ENCODE data around the gene PRSS35.
"Not testable (repeated sequence)": the region's sequence is repeated elsewhere in the genome, so short reads cannot be mapped to it uniquely, and the experiment has no call there.

PRSS35 gene

DNA sequence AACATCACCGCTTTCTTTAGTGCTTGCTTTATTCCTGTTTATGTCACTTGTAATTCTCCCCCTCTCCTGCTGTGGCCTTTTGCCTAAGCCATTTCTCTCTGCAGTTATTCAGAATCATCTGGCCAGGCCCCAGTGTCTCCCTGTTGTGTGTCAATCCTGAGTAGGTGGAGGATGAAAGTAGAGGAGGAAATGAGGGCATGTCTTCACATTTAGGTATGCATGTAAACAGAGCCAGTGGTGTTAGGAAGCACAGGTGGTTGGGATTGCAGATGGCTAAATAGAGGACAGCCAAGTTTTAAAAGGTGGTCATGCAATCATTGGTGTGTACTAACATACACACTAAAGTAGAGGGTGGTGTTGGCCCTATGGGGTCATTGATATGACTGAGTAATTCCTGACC lies 5.2 kb downstream of the PRSS35 start:
- H3K4me3 ChIP-seq (ENCODE audit: low read depth, low read length) = no peak overlapping the region

DNA sequence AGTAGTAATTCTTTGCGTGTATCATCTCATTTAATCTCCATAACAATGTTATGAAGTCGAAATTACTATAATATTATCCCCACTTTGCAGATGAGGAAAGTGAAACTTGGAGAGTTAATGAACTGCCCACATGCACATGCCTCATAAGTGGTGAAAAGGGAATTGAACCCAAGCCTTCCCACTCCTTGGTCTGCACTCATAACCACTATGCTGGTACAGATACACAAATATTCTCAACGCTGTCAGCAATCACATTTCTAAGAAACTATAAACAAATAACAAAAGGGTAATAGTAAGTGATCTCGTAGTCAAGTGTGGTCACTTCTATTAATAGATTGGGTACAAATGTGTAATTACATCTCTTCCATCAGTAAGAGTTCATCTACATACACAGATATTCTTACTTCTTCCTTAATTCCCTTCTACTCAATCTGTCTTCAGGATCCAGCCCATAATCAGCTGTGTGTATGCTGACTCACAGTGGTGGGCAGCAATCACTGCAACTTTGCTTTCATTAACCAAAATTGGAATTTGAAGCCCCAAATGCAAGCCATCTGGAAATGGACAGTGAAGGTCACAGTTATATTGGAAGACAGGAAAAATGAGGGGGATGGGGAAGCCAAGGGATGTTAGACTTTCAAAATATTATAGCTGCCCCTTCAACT lies 6.6 kb downstream of the PRSS35 start:
- no peak overlapping the region for H3K4me3 ChIP-seq (ENCODE audit: low read depth, low read length)

GRCh38 chr6:83536034-83536646 lies 23.8 kb downstream of the PRSS35 start:
- H3K4me3 ChIP-seq (ENCODE audit: low read depth, low read length) = no peak overlapping the region

GRCh38 chr6:83536647-83537589 lies 24.6 kb downstream of the PRSS35 start:
- no peak overlapping the region for H3K4me3 ChIP-seq (ENCODE audit: low read depth, low read length)

GRCh38 chr6:83539678-83540077 lies 27.3 kb downstream of the PRSS35 start:
- H3K4me3 ChIP-seq (ENCODE audit: low read depth, low read length) = no peak overlapping the region

DNA sequence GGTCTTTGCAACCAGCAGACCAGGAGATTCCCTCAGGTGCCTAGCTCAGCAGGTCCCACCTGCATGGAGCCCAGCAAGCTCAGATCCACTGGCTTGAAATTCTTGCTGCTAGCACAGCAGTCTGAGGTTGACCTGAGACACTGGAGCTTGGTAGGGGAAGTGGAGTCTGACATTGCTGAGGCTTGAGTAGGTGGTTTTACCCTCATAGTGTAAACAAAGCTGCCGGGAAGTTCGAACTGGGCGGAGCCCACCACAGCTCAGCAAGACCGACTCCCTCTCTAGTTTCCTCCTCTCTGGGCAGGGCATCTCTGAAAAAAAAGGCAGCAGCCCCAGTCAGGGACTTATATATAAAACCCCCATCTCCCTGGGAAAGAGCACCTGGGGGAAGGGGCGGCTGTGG lies 34.3 kb downstream of the PRSS35 start:
- no peak overlapping the region for H3K4me3 ChIP-seq (ENCODE audit: low read depth, low read length)

DNA sequence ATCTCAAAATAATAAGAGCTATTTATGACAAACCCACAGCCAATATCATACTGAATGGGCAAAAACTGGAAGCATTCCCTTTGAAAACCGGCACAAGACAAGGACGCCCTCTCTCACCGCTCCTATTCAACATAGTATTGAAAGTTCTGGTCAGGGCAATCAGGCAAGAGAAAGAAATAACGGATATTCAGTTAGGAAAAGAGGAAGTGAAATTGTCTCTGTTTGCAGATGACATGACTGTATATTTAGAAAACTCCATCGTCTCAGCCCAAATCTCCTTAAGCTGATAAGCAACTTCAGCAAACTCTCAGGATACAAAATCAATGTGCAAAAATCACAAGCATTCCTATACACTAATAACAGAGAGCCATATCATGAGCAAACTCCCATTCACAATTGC lies 38.1 kb downstream of the PRSS35 start:
- not testable (repeated sequence) for H3K4me3 ChIP-seq (ENCODE audit: low read depth, low read length)

DNA sequence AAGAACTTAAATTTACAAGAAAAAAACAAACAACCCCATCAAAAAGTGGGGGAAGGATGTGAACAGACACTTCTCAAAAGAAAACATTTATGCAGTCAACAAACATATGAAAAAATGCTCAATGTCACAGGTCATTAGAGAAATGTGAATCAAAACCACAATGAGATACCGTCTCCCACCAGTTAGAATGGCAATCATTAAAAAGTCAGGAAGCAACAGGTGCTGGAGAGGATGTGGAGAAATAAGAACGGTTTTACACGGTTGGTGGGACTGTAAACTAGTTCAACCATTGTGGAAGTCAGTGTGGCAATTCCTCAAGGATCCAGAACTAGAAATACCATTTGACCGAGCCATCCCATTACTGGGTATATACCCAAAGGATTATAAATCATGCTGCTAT lies 39.4 kb downstream of the PRSS35 start:
- H3K4me3 ChIP-seq (ENCODE audit: low read depth, low read length) = not testable (repeated sequence)

DNA sequence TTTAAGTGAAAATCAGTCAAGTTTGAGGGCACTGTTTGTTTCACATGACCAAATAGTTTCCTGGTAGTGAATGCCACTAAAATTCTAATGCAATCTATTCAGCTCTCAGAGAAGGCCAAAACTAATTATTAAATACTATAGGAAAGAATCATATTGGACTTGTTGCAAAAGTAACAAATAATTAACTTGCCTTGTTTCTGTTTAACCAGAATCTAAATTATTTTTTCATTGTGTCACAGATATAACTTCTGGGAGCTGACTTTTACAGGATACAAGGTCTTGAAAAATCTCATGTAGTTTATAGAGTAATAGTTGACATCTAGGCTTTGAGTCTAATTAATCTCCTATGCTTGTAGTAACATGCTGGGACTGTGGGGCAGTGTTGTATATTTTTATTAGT lies 44.5 kb downstream of the PRSS35 start:
- H3K4me3 ChIP-seq (ENCODE audit: low read depth, low read length) = no peak overlapping the region

- no peak overlapping the region for H3K4me3 ChIP-seq (ENCODE audit: low read depth, low read length)
Measured at GRCh38 chr6:83558975-83559374, 46.6 kb downstream of the PRSS35 start.

GRCh38 chr6:83571663-83572185 lies 59.4 kb downstream of the PRSS35 start:
- not testable (repeated sequence) for H3K4me3 ChIP-seq (ENCODE audit: low read depth, low read length)

DNA sequence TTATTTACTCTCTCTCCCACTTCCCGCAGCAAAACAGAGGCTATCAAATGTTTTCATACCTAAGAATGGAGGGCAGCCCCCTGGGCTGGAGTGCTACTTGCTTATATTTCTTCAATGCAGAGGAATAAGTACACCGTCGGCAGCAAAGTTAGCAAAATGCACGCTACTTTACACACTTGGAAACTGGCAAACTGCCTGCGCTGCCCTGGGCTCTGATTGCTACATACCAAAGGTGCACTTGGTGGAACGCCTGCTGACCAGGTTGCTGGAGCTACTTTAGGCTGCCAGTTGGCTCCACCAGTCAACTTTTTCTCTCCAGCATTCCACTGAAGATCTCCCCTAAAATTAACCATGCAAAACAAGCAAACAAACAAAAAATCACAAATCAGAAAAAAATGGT lies 62.4 kb downstream of the PRSS35 start:
- no peak overlapping the region for H3K4me3 ChIP-seq (ENCODE audit: low read depth, low read length)
